Measurements from ENCODE around the gene CCDC102A.
"Not testable (repeated sequence)": the region's sequence is repeated elsewhere in the genome, so short reads cannot be mapped to it uniquely, and the experiment has no call there.

The CCDC102A gene

DNA sequence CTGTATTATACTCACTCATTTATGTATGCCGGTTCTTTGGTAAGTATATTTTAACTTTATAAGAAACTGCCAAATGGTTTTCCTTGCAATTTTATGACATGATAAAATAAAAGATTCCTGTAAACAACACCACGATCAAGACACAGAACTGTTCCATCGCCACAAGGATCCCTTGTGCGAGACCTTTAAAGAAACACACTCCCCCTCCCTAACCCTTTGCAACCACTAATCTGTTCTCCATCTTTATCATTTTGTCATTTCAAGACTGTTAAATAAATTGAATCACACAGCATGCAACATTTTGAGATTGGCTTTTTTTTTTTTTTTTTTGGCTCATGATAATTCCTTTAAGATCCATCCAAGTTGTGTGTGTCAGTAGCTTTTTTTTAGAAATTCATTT lies 12.0 kb upstream of the CCDC102A start:
- peaks cover 16% of the 10 kb centered on the region; the same call in 1 of the 2 replicates for H3K27me3 ChIP-seq (ENCODE audit: insufficient read depth, low read length)
- no peaks in the 10 kb centered on the region for H3K36me3 ChIP-seq (ENCODE audit: insufficient read depth, low read length)
- no peak overlapping the region for H3K27ac ChIP-seq (ENCODE audit: low read depth, low read length)
- no peak overlapping the region for H2AFZ ChIP-seq (ENCODE audit: low read length, unreplicated experiment)
- no peaks in the 10 kb centered on the region for H3K4me1 ChIP-seq (ENCODE audit: control insufficient read depth, insufficient read depth, low read length, unreplicated experiment)
- no peaks in the 10 kb centered on the region for H3K79me2 ChIP-seq (ENCODE audit: control insufficient read depth, insufficient read depth, low read length, unreplicated experiment)
- H3K4me3 ChIP-seq (ENCODE audit: low read depth, low read length): no peak overlapping the region

DNA sequence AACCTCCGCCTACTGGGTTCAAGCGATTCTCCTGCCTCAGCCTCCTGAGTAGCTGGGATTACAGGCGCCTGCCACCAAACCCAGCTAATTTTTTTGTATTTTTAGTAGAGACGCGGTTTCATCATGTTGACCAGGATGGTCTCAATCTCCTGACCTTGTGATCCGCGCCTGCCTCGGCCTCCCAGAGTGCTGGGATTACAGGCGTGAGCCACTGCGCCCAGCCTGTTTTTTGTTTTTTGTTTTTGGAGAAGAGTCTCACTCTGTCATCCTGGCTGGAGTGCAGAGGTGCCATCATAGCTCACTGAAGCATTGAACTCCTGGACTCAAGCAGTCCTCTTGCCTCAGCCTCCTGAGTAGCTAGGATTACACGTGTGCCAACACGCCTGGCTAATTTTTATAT lies 11.2 kb upstream of the CCDC102A start:
- H2AFZ ChIP-seq (ENCODE audit: low read length, unreplicated experiment); H3K4me3 ChIP-seq (ENCODE audit: low read depth, low read length); H3K4me1 ChIP-seq (ENCODE audit: control insufficient read depth, insufficient read depth, low read length, unreplicated experiment); H3K79me2 ChIP-seq (ENCODE audit: control insufficient read depth, insufficient read depth, low read length, unreplicated experiment); H3K36me3 ChIP-seq (ENCODE audit: insufficient read depth, low read length); H3K27ac ChIP-seq (ENCODE audit: low read depth, low read length): not testable (repeated sequence)
- peaks cover 15% of the 10 kb centered on the region; the same call in 1 of the 2 replicates for H3K27me3 ChIP-seq (ENCODE audit: insufficient read depth, low read length)

DNA sequence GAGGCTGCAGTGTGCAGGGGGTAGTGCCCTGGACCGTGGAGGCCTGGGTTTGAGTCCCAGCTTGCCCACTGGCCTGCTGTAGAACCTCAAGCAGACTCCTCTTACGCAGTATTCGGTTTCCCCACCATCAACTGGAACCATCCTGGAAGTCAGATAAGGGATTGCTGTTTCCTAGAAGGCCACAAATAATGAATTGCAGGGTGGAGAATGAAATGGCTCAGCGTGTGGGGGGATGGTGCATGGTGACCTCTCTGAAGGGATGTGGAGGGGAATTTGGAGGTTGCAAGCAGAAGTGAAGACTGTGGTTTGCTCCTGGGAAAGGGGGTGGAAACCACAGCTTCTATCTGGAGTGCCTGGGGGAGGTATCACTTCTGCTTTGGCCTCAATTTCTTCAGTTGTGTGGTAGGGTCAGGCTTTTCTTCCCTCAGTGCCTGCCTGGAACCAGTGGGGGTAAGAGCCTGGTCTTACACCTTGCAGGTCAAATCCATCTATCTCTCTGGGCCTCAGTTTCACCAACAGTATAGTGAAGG lies 7.8 kb upstream of the CCDC102A start:
- Histone ChIP-seq H2AFZ (ENCODE audit: low read length, unreplicated experiment) (no peak overlapping the region), H3K36me3 (ENCODE audit: insufficient read depth, low read length) (no peaks in the 10 kb centered on the region), H3K4me1 (ENCODE audit: control insufficient read depth, insufficient read depth, low read length, unreplicated experiment) (no peaks in the 10 kb centered on the region), H3K27me3 (ENCODE audit: insufficient read depth, low read length) (0 out of 2 replicates have a peak, but pooled peaks cover 4% of the 10 kb centered on the region), H3K79me2 (ENCODE audit: control insufficient read depth, insufficient read depth, low read length, unreplicated experiment) (no peaks in the 10 kb centered on the region), H3K27ac (ENCODE audit: low read depth, low read length) (no peak overlapping the region), H3K4me3 (ENCODE audit: low read depth, low read length) (no peak overlapping the region)

DNA sequence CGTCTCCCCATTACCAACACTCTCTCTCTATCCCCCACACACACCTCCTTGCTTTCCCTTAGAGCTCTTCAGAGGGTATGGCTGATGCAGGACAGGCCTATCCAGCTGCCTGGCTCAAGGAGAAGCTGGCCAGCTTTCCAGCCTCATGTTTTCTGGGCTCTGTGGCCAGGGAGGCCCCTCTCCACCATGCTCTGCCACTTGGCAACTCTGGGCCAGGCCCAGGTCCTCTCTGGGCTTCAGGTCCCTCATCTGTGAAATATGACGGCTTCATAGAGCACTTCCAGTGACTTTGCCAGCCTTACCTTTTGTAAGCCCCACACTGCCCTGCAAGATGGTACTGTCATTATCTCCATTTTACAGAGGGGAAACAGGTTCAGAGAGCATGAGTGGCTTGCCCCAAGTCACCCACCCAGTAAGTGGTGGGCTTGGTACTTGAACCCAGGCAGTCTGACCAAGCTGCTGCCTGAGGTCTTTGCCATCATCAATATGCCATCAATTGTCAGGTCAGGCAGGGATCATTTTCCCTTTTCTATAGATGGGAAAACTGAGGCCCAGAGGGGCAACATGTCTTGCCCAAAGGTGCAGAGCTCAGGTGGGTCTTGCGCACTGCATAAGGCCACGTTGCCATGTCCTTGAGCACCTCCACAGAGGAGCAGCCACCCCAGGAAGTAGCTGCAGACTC lies 5.5 kb upstream of the CCDC102A start:
- no peaks in the 10 kb centered on the region for H3K79me2 ChIP-seq (ENCODE audit: control insufficient read depth, insufficient read depth, low read length, unreplicated experiment)
- H3K27me3 ChIP-seq (ENCODE audit: insufficient read depth, low read length): 0 out of 2 replicates have a peak, but pooled peaks cover 4% of the 10 kb centered on the region
- no peak overlapping the region for H2AFZ ChIP-seq (ENCODE audit: low read length, unreplicated experiment)
- H3K4me3 ChIP-seq (ENCODE audit: low read depth, low read length): no peak overlapping the region
- H3K4me1 ChIP-seq (ENCODE audit: control insufficient read depth, insufficient read depth, low read length, unreplicated experiment): peaks cover 7% of the 10 kb centered on the region
- H3K36me3 ChIP-seq (ENCODE audit: insufficient read depth, low read length): no peaks in the 10 kb centered on the region
- H3K27ac ChIP-seq (ENCODE audit: low read depth, low read length): no peak overlapping the region

DNA sequence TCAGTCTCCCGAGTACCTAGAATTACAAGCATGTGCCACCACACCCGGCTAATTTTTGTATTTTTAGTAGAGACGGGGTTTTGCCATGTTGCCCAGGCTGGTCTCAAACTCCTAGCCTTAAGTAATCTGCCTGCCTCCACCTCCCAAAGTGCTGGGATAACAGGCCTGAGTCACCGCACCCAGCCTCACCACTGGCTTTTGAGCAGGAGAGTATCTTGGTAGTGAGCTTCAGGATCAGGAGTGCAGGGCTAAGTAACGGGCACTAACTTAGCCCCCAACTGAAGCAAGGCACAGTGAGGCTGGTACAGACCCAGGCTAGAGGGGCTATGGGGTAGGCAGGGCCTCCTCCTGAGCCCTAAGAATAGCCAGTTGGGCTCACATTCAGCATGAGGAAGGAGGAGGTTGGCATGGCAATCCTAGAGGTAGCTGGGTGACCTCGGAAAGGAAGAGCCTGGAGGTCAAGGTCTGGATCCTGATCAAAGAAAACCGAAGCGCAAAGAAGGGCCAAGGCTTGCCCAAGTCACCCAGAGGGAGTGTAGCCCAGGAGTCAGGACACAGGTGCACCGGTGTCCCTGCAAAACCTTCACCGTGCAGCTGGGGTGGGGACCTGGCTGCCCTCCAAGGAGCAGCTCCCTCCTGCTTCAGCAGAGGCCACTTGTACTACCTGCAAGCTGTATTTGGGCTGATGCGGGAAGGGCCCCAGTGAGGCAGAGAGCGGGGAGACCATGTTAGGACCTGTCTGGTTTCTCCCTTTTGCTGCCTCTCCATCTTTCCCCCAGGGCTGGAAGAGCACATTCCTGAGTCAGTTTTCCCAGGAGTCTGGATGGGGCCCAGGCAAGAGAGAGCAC lies 4.8 kb upstream of the CCDC102A start:
- no peak overlapping the region for H2AFZ ChIP-seq (ENCODE audit: low read length, unreplicated experiment)
- no peaks in the 10 kb centered on the region for H3K79me2 ChIP-seq (ENCODE audit: control insufficient read depth, insufficient read depth, low read length, unreplicated experiment)
- H3K36me3 ChIP-seq (ENCODE audit: insufficient read depth, low read length): no peaks in the 10 kb centered on the region
- no peak overlapping the region for H3K27ac ChIP-seq (ENCODE audit: low read depth, low read length)
- no peak overlapping the region for H3K4me3 ChIP-seq (ENCODE audit: low read depth, low read length)
- 0 out of 2 replicates have a peak, but pooled peaks cover 4% of the 10 kb centered on the region for H3K27me3 ChIP-seq (ENCODE audit: insufficient read depth, low read length)
- H3K4me1 ChIP-seq (ENCODE audit: control insufficient read depth, insufficient read depth, low read length, unreplicated experiment): peaks cover 7% of the 10 kb centered on the region

DNA sequence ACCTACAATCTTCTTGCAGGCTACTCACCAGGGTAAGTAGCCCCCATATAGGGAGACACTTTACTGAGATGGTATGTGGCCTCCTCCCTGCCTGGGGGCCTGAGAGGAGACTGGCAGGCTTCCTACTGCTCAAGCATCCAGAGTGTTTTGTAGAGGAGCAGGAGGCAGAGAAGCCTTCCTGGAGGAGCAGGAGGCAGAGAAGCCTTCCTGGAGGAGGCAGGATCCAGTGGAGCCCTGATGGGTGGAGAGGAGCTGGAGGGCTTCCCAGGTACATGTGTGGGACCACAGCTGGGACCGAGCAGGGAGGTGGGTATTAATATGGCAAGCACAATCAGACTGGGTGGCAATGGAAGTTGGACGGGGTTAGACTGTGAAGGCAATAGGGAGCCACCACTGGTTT lies 4.0 kb upstream of the CCDC102A start:
- no peak overlapping the region for H3K4me3 ChIP-seq (ENCODE audit: low read depth, low read length)
- no peaks in the 10 kb centered on the region for H3K36me3 ChIP-seq (ENCODE audit: insufficient read depth, low read length)
- peaks cover under 1% of the 10 kb centered on the region for H3K79me2 ChIP-seq (ENCODE audit: control insufficient read depth, insufficient read depth, low read length, unreplicated experiment)
- no peak overlapping the region for H3K27ac ChIP-seq (ENCODE audit: low read depth, low read length)
- H3K27me3 ChIP-seq (ENCODE audit: insufficient read depth, low read length): 0 out of 2 replicates have a peak, but pooled peaks cover 4% of the 10 kb centered on the region
- peaks cover 7% of the 10 kb centered on the region for H3K4me1 ChIP-seq (ENCODE audit: control insufficient read depth, insufficient read depth, low read length, unreplicated experiment)
- H2AFZ ChIP-seq (ENCODE audit: low read length, unreplicated experiment): no peak overlapping the region

DNA sequence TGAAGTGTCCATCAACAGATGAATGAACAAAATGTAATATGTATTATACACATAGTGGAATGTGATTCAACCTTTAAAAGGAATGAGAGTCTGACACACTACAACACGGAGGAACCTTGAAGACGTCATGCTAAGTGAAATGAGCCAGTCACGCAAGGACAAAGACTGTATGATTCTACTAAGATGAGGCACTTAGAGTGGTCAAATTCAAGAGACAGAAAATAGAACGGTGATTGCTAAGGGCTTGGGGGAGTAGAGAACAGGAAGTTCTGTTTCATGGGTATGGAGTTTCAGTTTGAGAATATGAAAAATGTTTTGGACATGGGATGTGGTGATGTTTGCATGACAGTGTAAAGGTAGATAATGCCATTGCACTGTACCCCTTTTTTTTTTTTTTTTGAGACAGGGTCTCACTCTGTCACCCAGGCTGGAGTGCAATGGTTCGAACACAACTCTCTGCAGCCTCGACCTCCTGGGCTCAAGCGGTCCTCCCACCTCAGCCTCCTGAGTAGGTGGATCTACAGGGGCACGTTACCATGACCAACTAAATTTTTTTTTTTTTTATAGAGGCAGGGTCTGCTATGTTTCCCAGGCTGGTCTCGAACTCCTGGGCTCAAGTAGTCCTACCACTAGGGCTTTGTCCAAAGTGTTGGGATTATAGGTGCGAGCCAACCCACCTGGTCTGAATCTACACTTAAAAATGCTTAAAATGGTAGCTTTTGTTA lies 2.9 kb upstream of the CCDC102A start:
- Histone ChIP-seq H3K27ac (ENCODE audit: low read depth, low read length) (no peak overlapping the region), H3K79me2 (ENCODE audit: control insufficient read depth, insufficient read depth, low read length, unreplicated experiment) (peaks cover 11% of the 10 kb centered on the region), H3K27me3 (ENCODE audit: insufficient read depth, low read length) (0 out of 2 replicates have a peak, but pooled peaks cover 4% of the 10 kb centered on the region), H3K4me1 (ENCODE audit: control insufficient read depth, insufficient read depth, low read length, unreplicated experiment) (peaks cover 9% of the 10 kb centered on the region), H2AFZ (ENCODE audit: low read length, unreplicated experiment) (no peak overlapping the region), H3K4me3 (ENCODE audit: low read depth, low read length) (no peak overlapping the region), H3K36me3 (ENCODE audit: insufficient read depth, low read length) (no peaks in the 10 kb centered on the region)

DNA sequence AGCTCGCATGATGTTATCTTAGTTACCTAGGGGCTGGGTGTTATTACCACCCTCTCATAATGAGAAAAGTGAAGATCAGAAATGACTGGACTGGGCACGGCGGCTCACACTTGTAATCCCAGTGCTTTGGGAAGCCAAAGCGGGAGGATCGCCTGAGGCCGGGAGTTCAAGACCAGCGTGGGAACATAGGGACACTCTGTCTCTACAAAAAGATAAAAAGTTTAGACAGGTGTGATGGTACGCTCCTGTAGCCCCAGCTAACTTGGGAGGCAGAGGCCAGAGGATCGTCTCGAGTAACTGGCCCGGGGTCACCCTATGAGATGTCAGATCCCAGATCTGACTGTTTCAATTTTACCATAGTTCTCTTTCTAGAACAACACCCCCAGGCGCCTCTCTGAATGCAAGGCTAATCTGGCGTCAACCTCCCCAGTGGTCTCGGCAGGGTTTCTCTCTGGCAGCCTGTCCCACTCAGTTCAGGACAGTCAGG lies 1.9 kb upstream of the CCDC102A start:
- Histone ChIP-seq H3K4me3 (ENCODE audit: low read depth, low read length) (no peak overlapping the region), H3K36me3 (ENCODE audit: insufficient read depth, low read length) (no peaks in the 10 kb centered on the region), H3K79me2 (ENCODE audit: control insufficient read depth, insufficient read depth, low read length, unreplicated experiment) (peaks cover 13% of the 10 kb centered on the region), H3K27me3 (ENCODE audit: insufficient read depth, low read length) (0 out of 2 replicates have a peak, but pooled peaks cover 4% of the 10 kb centered on the region), H2AFZ (ENCODE audit: low read length, unreplicated experiment) (no peak overlapping the region), H3K27ac (ENCODE audit: low read depth, low read length) (no peak overlapping the region), H3K4me1 (ENCODE audit: control insufficient read depth, insufficient read depth, low read length, unreplicated experiment) (peaks cover 19% of the 10 kb centered on the region)

DNA sequence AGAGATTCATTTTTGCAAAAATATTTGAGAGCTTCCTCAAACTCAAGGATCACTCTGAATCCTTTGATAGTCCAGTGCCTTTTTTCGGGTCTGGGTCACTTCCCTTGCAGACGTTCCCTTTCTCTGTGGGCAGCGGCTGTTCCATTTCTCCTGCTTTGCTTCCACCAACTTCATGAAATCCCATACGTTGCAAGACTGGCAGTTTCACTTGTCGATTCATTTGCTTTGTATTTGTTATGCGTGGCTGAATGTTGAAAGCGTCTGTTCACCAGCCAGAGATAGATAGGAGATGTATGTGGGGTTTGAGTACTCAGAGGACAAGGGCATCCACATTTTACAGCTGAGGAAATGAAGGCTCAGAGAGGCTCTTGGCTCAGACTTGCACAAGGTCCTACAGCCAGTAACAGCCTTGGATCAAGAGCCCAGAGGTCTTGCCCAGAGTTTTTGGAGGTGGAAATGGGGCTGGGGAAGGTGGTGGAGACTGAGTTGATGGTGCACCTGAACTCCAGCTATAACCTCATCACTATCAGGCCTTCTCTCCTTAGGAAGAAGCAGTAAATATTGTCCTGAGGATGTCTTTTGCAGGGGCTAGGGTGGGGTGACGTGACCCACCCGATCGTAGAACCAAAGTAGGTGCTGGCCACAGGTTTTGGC lies 1.3 kb upstream of the CCDC102A start:
- Histone ChIP-seq H3K27ac (ENCODE audit: low read depth, low read length) (no peak overlapping the region), H2AFZ (ENCODE audit: low read length, unreplicated experiment) (no peak overlapping the region), H3K27me3 (ENCODE audit: insufficient read depth, low read length) (0 out of 2 replicates have a peak, but pooled peaks cover 4% of the 10 kb centered on the region), H3K36me3 (ENCODE audit: insufficient read depth, low read length) (no peaks in the 10 kb centered on the region), H3K4me1 (ENCODE audit: control insufficient read depth, insufficient read depth, low read length, unreplicated experiment) (peaks cover 24% of the 10 kb centered on the region), H3K79me2 (ENCODE audit: control insufficient read depth, insufficient read depth, low read length, unreplicated experiment) (peaks cover 13% of the 10 kb centered on the region), H3K4me3 (ENCODE audit: low read depth, low read length) (peak overlapping the region; percentile 85; the same call in 1 of the 2 replicates)

DNA sequence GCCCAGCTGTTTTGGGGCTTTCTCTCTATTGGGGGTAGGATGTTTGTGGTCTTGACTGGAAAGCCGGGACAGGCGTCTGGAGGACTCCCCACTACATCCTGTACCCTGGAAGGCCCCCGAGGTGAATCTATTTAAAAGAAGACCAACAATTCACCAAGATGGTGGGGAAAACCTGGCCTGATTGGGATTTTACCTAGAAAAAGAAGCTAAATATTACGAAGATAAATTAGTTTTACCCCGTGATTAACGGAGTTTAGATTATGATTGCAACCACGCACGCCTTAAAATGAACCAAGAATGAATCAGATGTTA lies 779 bp upstream of the CCDC102A start:
- Histone ChIP-seq H3K79me2 (ENCODE audit: control insufficient read depth, insufficient read depth, low read length, unreplicated experiment) (peaks cover 13% of the 10 kb centered on the region), H3K27ac (ENCODE audit: low read depth, low read length) (no peak overlapping the region), H3K4me3 (ENCODE audit: low read depth, low read length) (peak overlapping the region; percentile 85), H3K36me3 (ENCODE audit: insufficient read depth, low read length) (no peaks in the 10 kb centered on the region), H3K27me3 (ENCODE audit: insufficient read depth, low read length) (0 out of 2 replicates have a peak, but pooled peaks cover 4% of the 10 kb centered on the region), H2AFZ (ENCODE audit: low read length, unreplicated experiment) (peak overlapping the region; percentile 68), H3K4me1 (ENCODE audit: control insufficient read depth, insufficient read depth, low read length, unreplicated experiment) (peaks cover 25% of the 10 kb centered on the region)
